NOMO-1 (cell line): Measurements from ENCODE around the gene S1PR3.

ENCODE experiments used
- DNase-seq, 2 experiments: peaks; one replicate each; lab custom pipeline; 2025; ENCODE audit not compliant: unreplicated experiment in 2 of 2; lab: John Stamatoyannopoulos, UW

The S1PR3 gene

DNA sequence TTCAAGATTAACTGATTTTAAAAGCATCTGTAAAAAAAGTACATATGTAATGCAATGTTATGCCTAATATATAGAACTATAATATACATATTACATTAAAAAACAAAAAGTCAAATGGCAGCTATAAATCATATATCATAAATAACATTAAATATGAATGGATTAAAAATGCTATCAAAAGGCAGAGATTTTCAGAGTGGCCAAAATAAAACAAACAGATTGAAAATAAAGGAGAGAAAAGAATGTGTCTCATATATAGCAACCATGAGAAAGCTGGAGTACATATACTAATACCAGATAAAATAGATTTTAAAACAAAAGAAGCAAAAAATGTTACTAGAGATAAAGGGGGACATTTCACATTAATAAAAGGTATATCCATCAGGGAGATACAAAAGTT lies 38.5 kb downstream of the S1PR3 start:
- DNase-seq = no peak

DNA sequence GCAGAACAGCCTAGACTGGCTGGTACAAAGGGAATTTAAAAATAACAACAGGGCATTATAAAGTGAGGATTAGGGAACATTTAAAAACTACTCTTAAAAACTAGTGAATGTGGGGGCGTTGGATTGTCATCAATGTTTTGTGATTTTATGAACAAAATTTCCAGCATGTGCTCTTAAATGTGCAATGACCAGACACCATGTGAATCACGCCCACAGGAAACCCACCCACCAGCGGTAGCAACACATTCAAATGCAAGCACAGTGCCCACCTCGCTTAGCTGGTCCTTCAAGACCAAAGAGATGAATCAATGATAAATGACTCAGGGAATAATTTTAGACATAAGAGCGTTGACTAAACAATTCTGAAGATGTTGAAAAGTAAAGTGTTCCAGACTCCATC lies 40.9 kb downstream of the S1PR3 start:
- DNase-seq = no peak

DNA sequence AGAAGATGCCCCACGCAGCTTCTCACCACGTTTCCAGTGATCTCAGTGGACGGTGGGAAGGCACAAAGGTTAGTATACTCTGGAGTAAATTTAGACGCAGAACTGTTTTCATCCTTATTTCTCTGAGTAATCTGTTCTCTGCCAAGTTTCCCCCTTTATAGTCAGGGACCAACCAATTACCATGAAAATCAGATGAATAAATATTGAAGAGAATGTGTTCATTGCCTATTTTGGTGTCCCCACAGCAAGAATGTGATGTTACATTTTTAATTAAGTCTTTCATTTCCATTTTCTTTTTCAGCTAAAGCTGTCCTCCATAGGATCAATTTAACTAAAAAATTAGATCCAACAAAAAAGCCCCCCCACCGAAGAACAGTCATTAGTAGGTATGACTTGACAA lies 41.4 kb downstream of the S1PR3 start:
- DNase-seq = no peak

DNA sequence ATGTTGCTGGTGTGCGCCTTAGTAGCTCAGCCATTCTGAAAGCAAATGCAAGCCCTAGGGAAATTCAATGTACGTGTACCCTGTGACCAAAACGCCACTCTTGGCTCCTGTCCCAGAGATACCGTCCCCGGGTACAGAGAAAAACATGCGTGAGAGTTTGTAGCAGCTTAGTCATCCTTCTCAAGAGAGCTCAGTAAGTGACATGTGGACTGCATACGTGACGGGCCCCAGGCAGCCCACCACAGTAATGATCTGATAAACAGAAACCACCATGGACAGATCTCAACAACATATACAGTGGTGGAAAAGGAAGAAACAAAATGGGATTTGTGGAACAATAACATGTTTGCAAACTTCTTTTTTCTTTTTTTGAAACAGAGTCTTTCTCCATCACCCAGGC lies 45.1 kb downstream of the S1PR3 start:
- peak; percentile 0 to 21 for DNase-seq

DNA sequence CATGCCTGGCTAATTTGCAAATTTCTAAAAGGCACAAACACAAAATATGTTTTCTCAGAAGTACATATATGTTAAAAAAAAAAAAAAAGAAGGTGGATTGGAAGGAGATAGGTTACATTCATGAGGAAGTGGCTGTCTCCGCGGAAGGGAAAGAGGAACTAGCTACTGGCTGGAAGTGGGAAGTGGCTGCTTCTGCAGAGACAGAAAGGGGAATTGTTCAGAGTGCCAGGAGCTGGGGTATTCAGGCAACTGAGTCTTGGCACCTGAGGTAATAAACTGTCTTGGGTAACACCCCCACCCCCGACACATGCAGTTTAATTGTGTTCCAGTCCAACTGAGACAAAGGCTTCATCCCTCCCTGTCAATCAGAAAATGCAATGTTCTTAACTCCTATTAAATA lies 45.6 kb downstream of the S1PR3 start:
- peak; percentile 60 to 62 for DNase-seq

DNA sequence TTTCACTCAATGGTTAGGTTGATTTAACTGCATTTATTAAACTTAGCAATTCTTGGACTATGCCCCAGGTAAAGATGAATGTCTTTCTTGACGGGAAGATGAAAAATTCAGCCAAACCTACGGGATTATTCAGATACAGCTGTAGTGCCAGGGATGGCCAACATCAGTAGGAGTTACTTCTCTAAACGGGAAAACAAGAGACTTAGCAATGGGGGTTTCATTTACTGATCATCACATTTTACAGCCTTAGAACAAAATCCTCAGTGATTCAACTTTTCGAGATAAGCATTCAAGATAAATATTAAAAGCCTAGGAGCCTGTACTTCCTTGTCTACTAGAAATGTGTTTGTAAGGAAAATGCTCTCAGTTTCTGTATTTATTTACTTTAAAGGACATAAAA lies 46.1 kb downstream of the S1PR3 start:
- peak in 1 of 2 experiments; percentile 22 for DNase-seq

DNA sequence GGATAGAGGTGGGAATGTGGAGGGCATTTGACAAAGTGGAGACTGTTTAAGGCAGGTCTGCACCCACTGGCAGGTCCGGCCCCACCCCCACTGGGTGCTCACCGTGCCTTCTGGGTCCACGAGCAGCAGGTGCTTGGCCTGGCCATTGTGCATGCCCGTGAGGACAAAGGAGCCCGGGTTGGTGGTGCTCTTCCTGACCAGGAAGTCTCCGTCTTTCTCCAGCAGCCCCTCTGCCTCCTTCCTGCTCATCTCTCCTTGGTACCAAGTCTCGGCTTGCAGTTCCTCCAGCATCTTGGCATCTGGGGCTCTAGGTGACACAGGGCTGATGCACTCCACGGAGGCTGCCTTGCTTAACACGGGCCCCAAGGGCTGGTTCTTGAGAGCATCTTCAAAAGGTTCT lies 46.6 kb downstream of the S1PR3 start:
- no peak for DNase-seq

DNA sequence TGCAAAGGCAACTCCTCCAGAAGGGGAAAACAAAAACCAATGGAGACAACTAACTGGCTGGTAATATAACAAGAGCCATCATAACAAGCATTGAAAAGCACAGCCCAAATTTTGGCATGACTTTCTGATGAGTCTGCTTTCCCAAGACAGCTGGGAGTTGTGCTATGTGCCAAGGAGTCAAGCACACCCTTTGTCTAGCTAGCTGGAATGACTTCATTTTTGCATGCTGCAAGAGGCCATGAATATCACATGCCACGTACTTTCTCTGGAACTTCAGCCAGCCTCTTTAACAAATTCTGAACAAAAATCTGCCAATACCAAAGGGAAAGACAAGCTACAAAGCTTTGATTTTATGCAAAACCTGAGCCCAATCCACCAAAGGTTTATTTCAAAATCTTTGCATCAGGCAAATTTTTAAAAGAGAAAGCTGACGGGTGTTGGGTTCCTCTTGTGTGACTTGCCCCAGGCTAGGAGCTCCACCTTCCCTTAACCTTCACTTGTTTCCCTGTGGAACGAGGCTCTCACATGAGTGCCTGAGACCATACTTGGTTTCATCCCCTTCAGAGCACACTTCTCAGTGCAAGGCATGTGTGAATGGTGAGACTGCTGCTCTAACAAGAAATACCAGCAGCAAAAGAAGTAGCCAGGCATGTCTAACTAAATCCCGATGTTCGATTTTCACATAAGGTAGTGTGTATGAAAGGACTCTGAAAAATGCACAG lies 47.3 kb downstream of the S1PR3 start:
- no peak for DNase-seq

DNA sequence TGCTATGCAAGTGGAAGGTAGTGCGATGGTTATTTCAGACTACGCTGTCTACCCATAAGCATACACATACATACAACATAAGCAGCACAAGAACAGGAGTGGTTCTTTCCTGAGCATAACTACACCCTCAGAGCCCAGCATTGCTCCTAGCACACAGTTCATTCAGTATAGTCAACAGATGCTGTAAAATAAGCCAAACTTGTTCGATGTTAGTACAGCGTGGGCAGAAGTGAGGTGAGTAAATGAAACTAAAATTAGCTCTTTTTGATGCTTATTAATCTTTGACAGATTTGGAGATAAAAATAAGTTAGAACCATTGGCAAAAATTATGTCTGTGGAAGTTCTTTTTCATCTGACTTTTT lies 47.8 kb downstream of the S1PR3 start:
- DNase-seq = no peak

DNA sequence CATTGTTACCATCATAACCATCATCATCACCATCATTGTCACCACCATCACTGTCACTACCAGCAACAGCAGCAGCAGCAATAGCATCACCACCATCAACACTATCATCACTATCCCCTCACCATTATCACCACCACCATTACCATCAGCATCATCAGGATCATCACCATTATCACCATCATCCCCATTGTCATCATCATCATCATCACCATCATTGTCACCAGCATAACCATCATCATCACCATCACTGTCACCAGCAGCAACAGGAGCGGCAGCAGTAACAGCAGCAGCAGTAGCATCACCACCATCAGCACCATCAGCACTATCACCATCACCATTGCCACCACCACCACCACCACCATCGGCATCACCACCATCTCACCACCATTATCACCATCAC lies 48.4 kb downstream of the S1PR3 start:
- DNase-seq = no peak

DNA sequence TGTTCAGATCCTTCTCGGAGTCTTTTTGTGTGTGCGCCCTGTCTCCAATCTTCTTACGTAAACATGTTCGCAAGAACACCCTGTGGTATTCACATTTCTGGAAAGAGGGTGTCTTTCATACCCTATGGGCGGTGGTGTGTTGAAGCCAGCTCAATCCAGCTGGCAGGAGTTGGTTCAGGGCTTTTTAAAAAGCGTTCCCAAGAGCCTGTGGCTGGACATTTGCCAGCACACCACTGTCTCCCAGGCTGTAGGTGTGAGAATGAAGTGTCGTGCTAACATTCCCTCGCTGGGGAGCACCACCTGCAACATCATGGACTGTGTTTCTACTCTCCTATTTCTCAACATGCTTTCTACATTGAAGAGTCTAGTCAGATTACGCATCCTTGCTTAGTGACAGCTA lies 51.7 kb downstream of the S1PR3 start:
- DNase-seq = no peak

DNA sequence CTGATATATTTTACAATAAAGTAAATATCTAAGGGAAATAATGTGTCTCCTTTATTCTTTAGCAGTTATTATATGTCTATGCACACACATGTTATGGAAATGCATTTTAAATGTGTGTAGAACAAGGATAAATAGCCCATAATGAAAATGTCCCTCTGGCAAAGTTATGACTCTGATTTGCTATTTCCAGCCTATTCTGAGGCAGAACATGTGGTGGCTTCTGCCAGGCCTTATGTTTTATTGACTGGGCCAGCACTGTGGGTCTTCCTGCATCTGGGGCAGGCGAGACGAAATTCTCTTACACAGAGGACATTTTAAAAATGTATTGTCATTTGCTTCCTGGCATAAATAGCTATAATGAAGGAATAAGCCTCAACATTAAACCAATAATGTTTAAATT lies 52.8 kb downstream of the S1PR3 start:
- DNase-seq = no peak

DNA sequence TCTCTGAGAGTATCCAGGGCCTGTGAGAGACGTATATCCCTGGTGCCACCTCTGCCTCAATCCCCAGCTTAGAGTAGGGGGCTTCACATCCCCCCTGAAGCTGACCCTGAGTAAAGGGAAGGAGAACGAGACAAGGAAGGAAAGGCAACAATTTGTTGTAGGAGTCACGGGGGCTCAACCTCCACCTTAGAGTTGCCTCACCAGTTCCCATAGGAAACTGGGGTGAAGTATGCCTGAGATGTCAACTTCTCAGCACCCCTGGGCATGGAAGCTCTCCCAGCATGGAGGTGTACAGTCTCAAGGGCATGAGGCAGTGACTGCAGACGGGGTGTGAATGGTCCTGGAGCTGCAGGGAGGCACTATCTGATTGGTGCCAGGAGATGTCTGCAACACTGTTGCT lies 53.6 kb downstream of the S1PR3 start:
- DNase-seq = no peak

DNA sequence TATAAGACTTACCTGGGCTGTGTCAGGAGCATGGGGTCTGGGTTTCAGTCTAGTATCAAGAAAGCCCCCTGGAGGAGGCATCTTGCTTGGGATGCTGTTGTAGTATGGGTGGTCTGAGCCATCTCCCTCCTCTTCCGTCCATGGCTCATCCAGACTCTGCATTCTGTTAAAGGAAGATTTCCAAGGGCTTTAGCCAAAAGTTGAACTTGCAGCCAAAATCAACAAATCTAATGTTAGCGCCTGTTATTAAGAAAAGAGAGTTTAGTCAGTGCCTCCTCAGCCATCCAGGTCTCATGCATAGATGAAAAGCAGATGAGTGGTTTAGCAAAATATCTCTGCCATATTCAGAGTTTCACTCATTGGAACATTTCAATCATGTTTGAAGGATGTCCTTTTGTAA lies 55.6 kb downstream of the S1PR3 start:
- DNase-seq = no peak

DNA sequence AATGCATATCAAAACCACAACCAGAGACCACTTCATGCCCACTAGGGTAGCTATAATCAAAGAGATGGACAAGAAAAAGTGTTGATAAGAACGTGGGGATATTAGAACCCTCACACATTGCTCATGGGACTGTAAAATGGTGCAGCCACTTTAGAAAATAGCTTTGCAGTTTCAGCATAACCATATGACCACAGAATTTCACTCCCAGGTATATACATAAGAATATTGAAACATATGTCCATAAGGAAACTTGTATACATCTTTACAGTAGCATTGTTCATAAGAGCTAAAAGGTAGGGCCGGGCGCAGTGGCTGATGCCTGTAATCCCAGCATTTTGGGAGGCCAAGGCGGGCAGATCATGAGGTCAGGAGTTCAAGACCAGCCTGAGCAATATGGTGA lies 56.4 kb downstream of the S1PR3 start:
- no peak for DNase-seq

DNA sequence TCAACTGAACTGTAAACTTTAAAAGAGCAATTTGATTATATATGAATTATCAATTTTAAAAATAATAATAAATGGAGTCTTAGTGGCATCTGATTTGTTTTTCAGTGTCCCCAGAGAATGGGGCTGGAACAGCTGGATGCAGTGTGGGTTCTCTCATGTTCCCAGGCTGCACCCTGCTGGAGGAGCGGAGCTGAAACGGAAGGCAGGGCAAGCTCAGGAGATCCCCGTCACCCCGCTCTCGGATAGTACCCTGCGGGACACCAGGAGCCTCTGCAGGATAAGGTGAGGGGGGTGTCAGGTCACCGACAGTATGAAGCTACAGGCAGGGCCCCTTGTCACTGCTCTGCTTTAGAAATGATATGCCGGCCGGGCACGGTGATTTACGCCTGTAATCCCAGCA lies 57.3 kb downstream of the S1PR3 start:
- no peak for DNase-seq

DNA sequence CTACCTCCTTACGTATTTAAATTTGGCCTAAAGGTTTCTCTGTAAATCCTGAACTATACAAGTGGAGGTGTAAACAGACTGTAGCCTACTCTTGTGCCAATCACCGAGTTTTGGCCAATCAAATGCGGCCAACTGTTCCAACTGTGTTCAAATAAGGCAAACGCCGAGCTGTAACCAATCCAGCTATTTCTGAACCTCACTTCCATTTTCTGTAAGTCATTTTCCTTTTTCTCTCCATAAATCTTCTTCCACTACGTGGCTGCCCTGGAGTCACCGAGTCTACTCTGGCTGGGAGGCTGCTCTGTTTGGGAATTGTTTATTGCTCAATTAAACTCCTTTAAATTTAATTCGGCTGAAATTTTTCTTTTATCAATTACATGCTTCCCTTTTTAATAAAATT lies 58.4 kb downstream of the S1PR3 start:
- no peak for DNase-seq

DNA sequence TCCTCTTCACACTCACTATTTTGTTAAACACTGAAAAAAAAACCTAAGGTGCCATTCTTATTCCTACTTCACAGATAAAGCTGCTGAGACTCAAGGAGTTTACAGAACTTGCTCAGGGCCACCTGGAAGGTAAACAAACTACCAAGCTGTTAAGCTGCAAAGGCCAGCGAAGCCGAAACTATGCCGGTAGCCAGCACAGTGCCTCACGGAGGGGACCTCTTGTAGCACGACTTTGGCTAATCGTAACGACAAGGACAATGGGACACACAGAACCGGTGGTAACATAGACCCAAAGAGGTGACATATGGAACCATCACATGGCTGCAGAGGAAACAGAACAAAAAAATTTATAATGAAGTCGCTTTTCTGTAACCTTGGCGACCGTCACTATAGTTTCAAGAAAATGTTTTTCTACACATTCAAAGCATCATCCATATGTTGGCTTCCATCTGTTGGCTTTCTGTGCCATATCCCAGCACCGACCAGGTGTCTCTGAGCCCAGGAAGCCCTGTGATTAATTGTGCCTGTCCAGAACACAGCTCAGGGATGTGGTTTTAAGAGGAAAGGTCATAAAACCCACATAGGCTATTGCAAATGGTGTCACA lies 60.3 kb downstream of the S1PR3 start:
- no peak for DNase-seq

DNA sequence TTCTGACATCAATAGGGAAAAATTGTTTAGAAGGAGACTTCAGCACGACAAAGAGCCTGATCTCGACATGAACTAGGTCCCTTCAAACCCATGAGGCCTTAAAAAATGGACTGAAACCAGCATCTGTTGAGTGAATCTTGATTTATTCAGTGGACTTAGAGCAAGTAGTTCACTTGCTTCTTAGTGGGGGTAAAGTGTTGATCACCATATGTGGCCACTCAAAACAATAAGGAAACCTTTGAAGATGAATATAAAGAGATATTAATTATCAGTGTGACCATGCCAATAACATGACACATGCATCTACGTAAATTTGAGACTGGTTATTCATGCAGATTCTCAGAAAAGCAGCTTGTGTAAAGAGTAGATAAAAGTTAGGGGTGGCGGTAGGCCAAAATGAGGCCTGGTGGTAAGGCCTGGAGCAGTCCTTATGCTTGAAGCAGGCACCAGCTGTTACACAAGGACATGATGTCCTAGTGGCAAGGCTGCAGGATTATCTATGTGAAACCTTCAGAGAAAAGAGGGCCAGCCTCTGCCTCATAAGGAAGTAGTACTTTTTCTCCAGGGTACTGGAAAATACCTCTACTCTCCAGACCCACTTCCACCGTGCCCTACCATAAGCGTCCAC lies 61.3 kb downstream of the S1PR3 start:
- DNase-seq = no peak

DNA sequence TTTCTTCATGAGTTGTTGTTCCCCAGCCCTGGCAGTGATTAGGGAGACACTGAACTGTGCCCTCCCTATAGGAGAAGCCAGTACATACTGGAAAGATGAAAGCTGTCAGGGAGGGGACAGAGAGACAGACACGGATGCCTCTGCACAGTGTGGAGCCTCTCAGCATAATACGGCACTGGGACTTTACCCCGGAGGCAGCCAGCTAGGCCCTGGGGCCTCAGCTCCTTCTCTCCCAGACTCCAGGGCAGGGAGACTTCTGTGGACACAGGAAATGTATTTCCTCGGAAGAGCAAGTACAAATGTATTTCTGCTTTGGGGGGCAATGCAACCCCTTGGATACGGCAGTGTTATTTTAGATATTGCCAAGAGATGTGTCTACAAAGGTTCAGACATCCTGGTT lies 62.0 kb downstream of the S1PR3 start:
- DNase-seq = no peak
